Adrenal gland (tissue), 5 donors: ENCODE data around the gene SMIM14.

Experiments
- POLR2A ChIP-seq, 2 donors: fragments of 450-650 bp; IDR thresholded peaks; one replicate each; pipeline ENCODE4 v1.6.1; 2017; ENCODE audit warnings: antibody characterized with exemption in 2 of 2, mild to moderate bottlenecking in 2 of 2, moderate library complexity in 1 of 2
- TF ChIP-seq, protein P1 (sequence below), 6 experiments: fragments of 450-650 bp in 4 of 6; fragments of 200-600 bp in 2 of 6; sonication (generic) in 1 of 6; IDR thresholded peaks; 1 replicate in 5 of 6; 2 replicates in 1 of 6; pipeline versions ENCODE4 v1.5.1 to v1.8.0; 2016 to 2021; ENCODE audit warnings: antibody characterized with exemption in 6 of 6, mild to moderate bottlenecking in 2 of 6, moderate library complexity in 1 of 6
- donor health status: DM: no; HTN: no; CAD: no.

DNA sequence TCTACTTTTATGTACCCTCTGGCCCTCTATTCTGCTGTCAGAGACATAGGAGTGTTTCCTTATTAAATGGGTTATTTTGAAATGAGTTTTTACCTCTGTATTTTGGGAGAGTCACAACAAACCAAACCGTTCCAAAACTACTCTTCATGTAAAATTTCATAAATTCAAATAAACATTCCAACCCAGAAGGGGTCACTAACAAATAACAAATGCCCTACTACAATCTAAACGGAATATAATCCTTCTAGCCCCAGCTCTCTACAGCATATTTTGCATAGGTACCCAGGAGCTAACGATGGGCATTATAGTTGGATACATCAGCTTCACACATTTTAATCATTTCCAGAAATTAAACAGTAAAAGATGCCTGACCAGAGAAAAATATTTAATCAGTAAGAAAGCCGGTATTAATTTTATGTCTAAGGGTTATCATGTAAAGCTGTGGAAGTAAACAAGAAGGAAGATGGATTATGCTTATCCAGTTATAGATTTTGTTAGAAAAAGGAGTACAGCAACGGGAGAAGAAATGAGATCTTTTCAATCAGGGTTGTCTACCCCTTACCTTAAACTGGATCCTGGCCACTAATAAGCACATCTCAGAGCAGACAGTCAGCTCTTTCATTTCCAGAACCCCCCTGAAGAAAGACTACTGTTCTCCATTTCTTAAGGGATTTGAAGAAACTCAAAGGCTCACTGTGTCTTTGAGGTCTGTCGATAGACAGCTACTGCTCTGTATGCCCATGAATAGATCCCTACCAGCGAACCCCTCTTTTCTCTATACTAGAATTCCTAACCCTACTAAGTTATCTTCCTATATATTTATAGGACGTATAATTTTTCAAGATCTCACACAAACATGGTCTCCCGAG lies 112.6 kb downstream of the SMIM14 start:
- TF ChIP-seq, protein P1, sequence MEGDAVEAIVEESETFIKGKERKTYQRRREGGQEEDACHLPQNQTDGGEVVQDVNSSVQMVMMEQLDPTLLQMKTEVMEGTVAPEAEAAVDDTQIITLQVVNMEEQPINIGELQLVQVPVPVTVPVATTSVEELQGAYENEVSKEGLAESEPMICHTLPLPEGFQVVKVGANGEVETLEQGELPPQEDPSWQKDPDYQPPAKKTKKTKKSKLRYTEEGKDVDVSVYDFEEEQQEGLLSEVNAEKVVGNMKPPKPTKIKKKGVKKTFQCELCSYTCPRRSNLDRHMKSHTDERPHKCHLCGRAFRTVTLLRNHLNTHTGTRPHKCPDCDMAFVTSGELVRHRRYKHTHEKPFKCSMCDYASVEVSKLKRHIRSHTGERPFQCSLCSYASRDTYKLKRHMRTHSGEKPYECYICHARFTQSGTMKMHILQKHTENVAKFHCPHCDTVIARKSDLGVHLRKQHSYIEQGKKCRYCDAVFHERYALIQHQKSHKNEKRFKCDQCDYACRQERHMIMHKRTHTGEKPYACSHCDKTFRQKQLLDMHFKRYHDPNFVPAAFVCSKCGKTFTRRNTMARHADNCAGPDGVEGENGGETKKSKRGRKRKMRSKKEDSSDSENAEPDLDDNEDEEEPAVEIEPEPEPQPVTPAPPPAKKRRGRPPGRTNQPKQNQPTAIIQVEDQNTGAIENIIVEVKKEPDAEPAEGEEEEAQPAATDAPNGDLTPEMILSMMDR (IDR thresholded peaks at IDR 0.05), result no peak
- TF ChIP-seq POLR2A (IDR thresholded peaks at IDR 0.05), result no peak
